ENCODE measurements around the gene SUPT5H.

DNA sequence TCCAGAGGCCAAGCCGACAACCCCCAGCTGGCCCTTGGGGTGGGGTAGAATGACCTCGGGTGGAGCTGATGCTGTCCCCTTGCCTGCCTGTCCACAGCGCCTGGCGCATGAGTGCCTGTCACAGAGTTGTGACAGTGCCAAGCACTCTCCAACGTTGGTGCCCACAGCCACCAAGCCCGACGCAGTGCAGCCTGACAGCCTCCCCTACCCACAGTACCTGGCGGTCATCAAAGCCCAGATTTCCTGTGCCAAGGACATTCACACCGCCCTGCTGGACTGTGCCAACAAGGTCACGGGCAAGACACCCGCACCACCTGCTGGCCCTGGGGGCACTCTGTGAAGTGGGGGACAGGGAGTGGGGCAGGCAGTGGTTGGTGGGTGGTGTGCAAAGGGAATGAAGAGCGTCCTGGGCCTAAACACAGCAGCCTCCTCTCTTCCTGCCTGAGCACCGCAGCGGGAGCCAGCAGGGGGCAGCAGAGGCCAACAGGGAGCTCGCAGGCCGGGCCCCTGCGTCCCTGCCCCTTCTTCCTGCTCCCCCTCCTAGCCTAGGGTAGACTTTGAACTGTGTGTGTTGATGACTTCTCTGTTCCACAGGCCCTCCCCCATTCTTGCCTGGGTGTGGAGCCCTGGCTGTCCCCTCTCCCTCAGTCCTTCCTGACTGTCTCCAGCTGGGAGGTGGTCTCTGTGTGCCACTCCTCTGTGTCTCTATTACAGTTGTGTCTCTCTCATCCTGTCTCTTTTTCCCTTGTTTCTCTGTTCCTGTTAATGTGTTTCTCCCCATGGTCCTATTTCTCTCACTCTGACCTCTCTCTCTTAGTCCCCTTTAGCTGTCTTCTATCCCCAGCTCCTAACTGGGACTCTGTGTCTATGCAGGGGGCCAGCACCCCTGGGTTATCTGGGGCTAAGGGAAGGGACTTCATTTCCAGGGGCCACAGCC, 47.8 kb upstream of the SUPT5H start:
- TF ChIP-seq POLR2A (IDR thresholded peaks at IDR 0.05): no peak
- peak; percentile 84 to 99 (median 99) for TF ChIP-seq CTCF (IDR thresholded peaks at IDR 0.05)

Data from prostate gland (tissue), 2 donors.